SK-N-MC (cell line): ENCODE data around the gene ELOVL6.

Source experiments
- EZH2 ChIP-seq: fragments of 200-600 bp; sonication (generic); IDR thresholded peaks from one replicate; pipeline ENCODE4 v1.6.1; 2017; ENCODE audit warnings: antibody characterized with exemption
- FOXP2 ChIP-seq: optimal IDR thresholded peaks from 2 replicates; pipeline ENCODE3; 2011; ENCODE audit warnings: mild to moderate bottlenecking, moderate library complexity; ENCODE audit not compliant: insufficient read depth; ENCODE audit errors: extremely low read length, control extremely low read depth
- POLR2AphosphoS5 ChIP-seq: IDR thresholded peaks from 2 replicates; pipeline ENCODE4 v1.6.1; 2012; ENCODE audit warnings: mild to moderate bottlenecking, low read depth, low read length, borderline replicate concordance

DNA sequence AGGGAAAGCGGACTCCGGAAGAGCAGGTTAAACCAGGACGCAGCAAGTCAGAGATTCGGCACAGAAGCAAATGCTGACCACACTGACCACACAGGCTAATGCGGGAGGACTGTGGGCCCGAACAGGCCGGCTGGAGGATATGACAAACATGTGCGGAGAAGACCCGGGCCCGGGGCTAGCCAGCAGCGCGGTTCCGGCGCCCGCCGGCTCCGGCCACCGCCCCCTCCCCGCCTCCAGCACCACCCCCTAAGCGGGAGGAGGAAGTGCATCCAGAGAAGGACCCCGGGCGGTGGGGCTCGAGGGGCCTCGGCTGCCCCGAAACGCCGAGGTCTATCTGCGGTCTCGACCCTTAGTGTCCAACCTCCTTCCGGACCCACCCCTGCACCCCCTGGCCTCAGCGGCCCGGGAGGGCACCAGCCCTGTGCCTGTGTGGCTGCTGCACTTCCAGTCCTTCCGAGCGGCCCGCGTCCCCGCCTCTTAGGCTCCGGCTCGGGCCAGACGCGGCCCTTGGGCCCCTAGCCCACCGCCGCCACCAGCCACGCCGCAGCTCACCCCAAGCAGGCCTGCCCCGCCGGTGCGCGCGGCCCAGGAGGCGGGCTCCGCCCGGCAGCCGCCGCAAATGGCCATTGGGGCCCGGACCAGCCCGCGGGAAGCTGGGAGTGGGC, 2.1 kb downstream of the ELOVL6 start:
- TF ChIP-seq EZH2 = no peak
- peak; percentile 39 for TF ChIP-seq POLR2AphosphoS5
- peak; percentile 19 for TF ChIP-seq FOXP2
